PFSK-1 (cell line): ENCODE measurements around the gene TMEM40.

ENCODE experiments used
- FOXP2 ChIP-seq: optimal IDR thresholded peaks from 2 replicates; pipeline ENCODE3; 2011; ENCODE audit warnings: borderline replicate concordance, control low read depth, inconsistent platforms; ENCODE audit not compliant: insufficient read depth; ENCODE audit errors: extremely low read length, extremely low read depth
- POLR2AphosphoS5 ChIP-seq: IDR thresholded peaks from 2 replicates; pipeline ENCODE4 v1.6.1; 2012; ENCODE audit warnings: low read depth, mild to moderate bottlenecking, control low read depth, low read length, moderate library complexity
- REST ChIP-seq, 2 experiments: IDR thresholded peaks; 2 replicates each; pipeline versions ENCODE4 v1.6.1 to v1.8.0; 2011 to 2012; ENCODE audit warnings: low read depth in 2 of 2, low read length in 2 of 2, control low read depth in 1 of 2, inconsistent platforms in 1 of 2, mild to moderate bottlenecking in 1 of 2, moderate library complexity in 1 of 2; ENCODE audit not compliant: insufficient read depth in 1 of 2
- TAF1 ChIP-seq: IDR thresholded peaks from 2 replicates; pipeline ENCODE4 v1.6.1; 2012; ENCODE audit warnings: low read length, control low read depth, borderline replicate concordance; ENCODE audit not compliant: insufficient read depth

DNA sequence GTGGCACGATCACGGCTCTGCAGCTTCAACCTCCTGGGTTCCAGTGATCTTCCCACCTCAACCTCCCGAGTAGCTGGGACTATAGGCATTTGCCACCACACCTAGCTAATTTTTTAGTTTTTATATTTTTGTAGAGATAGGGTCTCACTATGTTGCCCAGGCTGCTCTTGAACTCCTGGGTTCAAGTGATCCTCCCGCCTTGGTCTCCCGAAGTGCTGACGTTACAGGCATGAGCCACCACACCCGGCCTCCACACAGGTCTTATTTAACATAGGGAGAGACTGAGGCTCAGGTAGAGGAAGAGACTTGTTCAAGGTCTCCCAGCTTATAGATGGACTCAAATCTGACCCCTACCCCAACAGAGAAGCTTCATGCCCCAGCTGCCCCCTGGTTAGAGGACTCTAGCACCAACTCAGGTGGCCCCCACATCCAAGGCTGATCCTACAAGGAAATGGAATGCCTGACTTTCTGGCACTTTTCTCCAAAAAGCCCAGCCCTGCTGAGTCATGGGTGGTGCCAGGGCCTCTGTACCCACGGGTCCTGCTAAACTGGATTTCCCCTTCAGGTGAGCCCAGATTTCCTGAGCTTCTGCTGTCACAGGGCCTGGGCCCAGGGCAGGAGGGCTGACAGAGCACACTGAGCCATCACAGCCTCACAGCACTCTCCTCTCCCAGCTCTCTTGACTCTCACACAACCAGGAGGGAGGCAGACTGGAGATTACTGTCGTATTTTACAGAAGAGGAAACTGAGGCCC, 5.6 kb downstream of the TMEM40 start:
- TF ChIP-seq POLR2AphosphoS5, result no peak
- no peak for TF ChIP-seq REST (IDR thresholded peaks at IDR 0.05; ENCODE audit: insufficient read depth in 1 of 2, low read depth in 2 of 2, low read length in 2 of 2)
- no peak for TF ChIP-seq FOXP2
- TF ChIP-seq TAF1, result no peak
